Amygdala (tissue), 56 donors: Measurements from ENCODE around the gene MAEA.

Experiments
- DNase-seq, 56 donors: peaks; one replicate each; lab custom pipeline; 2025; lab: John Stamatoyannopoulos, UW

MAEA gene

DNA sequence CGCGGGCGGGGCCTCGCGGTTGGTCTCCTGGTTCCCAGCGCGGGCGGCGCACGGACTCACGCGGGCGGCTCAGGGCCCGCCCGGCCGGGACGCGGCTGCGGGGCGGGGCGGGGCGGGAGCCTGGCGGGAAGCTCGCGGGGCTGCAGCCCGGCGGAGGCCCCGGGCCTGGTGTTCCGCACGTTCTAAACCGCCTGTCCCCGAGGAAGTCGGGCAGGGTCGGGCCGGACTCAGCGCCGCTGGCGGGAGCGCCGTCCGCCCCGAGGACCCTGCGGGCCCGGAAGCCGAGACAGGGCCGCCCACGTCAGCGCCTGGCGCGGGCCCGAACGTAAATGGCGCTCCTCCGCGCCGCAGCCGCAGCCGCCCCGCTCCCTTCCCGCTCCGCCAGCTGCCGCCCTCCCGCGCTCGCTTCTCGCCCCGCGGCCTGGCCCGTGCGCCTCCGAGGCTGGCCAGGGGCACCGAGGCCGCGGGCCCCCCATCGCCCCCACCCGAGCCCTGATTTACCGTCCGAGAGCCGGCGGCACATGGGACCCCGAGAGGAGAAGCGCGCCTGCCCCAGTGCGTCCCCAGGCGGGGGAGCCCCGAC, 40.5 kb upstream of the MAEA start:
- peak in 50 of 56 donors; percentile 30 to 88 (median 74) for DNase-seq

DNA sequence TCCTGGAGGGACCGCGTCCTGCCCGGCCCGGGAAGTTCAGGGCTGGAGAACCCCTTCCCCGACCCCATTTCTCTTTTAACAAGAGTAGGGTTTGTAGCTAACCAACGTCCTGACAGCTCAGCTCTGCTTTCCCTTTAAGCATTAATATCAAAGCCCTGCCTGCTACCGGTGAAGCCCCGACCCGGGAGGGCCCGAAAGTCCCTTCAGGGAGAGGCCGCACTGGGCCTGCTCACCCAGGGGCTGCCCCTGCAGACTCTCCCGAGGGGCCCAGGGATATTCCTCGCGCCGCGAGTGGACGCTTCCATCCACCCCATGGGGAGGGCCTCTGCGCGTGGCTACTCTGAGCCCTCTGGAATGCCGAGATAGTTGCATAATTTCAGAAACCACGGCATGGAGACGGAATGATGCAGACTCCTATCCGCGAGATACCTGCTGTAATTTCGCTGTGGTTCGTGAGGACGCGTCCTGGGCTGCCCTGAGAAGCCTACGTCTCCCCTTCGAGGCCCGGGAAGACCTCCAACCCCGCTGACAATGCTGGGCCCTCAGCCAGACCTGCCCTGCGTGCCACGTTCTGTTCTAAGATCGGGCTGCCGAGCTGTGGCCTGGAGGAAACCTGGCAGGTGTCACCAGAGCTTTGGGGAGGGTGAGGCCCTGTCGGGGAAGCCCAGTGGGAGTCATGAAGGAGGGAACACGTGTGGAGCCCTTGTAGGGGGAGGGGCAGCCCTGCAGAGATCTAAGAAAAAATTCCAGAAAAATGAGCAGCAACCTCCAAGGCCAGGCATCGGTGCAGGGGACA, 39.8 kb upstream of the MAEA start:
- peak in 1 of 56 donors; percentile 48 for DNase-seq

GRCh38 chr4:1250527-1250812, 39.2 kb upstream of the MAEA start:
- no peak for DNase-seq

DNA sequence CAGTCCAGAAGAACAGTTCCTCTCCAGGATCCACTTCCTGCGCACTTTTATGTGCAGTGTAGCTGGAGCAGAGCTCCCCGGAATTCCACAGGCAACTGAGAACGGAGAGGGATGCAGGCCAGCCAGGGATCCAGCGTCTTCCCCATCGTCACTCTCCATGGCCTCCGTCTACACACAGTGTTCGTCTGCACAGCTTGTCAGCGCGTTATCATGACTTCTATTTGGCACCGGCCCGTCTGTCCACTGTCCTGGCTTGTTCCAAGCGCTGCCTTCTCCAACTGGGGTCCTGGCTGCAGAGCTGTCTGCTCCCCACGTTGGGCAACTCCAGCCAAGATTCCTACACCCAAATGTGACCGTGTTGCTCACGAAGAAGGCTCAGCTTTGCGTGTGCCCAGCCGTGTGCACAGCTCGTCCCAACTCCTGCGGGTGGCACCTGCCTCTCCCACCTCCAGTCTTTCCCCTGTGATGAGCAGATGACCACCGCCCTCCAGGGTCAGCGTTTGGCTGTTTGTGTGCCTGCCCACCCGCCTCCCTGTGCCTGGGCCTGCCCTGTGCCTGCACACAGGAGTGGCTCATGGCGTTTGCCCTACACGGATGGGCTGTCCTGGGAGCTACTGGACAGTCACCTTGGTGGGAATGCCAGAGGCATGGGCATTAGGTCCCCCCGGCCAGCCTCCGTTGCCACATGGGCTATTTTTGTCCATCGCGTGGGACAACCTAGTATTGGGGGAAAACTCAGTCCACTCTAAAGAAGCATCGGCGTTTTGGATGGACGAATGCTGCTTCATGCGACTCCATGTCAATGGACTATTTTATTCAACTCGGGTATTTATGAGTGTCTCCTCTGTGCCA, 38.5 kb upstream of the MAEA start:
- no peak for DNase-seq

DNA sequence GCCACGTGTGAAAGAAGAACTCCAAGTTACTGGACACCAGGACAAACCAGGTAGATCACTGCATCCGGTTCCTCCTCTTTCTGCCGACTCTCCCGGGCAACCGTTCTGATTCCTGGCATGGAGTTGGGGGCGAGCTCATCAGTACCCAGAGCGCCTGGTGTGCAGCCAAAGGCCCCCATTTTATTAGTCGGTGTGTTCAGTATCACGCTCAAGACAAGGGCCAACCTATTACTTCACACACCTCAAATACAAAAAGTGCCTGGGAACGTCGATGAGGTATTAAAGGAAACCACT, 38.0 kb upstream of the MAEA start:
- no peak for DNase-seq

GRCh38 chr4:1252928-1253492, 36.7 kb upstream of the MAEA start:
- no peak for DNase-seq

- DNase-seq = no peak
Measured at GRCh38 chr4:1253831-1254230, 35.9 kb upstream of the MAEA start.

DNA sequence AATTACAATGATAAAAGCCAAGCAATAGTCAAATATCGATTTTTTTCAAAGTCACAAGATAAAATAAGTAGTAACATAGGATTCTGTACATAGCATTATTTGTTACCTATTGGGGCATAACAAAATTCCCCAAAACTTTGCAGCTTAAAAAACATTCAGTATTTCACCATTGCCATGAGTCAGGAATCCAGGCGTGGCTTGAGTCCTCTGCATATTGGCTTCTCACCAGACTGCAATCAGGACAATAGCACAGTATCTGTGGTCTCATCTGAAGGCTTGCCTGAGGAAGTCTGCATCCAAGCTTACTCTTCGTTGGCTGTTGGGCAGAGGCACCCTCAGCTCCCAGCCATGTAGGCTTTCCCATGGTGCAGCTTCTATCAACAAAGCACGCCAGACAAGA, 34.5 kb upstream of the MAEA start:
- DNase-seq = no peak

DNA sequence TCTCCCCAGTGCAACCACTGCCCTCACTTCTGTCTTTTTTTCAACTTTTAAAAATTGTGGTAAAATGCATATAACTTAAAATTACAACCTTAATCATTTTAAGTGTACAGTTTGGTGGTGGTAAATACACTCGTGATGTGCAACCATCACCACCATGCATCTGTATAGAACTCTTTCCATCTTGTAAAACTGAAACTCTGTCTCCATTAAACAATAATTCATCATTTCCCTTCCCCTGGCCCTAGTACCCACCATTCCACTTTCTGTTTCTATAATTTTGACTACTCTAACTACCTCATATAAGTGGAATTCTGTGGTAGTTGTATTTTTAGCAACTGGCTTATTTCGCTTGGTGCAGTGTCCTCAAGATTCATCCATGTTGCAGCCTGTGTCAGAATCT, 34.0 kb upstream of the MAEA start:
- no peak for DNase-seq

DNA sequence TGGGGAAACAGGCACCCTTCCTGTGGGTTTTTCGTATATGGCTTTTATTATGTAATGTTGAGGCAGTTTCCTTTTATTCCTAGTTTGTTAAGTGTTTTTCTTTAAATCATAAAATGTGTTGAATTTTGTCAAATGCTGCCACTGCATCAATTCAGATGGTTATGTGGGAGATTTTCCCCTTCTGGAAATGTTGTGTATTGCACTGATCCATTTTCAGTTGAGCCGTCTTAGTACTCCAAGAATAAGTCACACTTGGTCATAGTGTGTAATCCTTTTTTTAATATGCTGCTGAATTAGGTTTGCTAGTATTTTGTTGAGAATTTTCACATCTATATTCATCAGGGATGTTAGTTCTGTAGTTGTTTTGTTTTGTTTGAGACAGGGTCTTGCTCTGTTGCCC, 31.2 kb upstream of the MAEA start:
- DNase-seq = no peak

- DNase-seq = no peak
Measured at GRCh38 chr4:1259966-1260365, 29.7 kb upstream of the MAEA start.

DNA sequence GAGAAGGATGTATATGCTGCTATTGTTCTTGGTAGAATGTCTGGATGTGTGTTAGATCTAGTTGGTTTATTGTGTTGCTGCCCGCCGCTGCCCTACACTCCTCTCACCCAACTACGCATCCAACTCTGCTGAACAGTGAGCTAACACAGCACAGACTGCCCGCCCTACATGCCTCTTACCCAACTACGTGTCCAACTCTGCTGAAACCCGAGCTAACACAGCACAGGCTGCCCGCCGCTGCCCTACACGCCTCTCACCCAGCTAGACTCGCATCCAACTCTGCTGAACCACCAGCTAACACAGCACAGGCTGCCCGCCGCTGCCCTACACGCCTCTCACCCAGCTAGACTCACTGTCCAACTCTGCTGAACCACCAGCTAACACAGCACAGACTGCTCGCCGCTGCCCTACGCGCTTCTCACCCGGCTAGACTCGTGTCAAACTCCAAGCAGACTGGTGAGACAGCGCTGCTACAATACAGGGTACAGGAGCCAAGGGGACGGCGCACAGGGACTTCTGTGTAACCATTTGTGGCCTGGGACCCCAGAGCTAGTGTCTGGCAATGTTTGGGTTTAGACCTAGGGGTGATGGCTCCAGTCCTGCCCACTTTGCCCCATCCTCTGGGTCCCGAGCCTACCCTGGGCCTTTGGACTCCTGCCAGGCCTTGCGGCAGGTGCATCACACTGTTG, 29.1 kb upstream of the MAEA start:
- DNase-seq = no peak

GRCh38 chr4:1261107-1261928, 28.4 kb upstream of the MAEA start:
- no peak for DNase-seq

- no peak for DNase-seq
Measured at GRCh38 chr4:1264942-1265341, 24.7 kb upstream of the MAEA start.

- DNase-seq = no peak
Measured at GRCh38 chr4:1265351-1265750, 24.3 kb upstream of the MAEA start.

- DNase-seq = no peak
Measured at GRCh38 chr4:1266881-1267763, 22.6 kb upstream of the MAEA start.

DNA sequence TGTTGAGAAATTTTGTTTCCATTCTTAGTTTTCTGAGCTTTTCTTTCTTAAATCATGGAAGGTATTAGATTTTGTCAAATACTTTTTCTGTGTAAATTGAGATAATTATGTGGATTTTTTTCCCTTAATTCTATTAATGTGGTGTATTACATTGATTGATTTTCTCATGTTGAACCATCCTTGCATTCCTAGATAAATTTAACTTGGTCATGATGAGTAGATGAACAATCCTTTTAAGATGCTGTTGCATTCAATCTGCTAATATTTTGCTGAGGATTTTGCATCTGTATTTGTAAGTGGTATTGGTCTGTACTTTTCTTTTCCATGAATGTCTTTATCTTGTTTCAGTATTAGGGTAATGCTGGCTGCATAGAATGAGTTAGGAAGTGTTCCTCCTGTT, 20.5 kb upstream of the MAEA start:
- no peak for DNase-seq

GRCh38 chr4:1271686-1272085, 18.0 kb upstream of the MAEA start:
- DNase-seq = no peak

DNA sequence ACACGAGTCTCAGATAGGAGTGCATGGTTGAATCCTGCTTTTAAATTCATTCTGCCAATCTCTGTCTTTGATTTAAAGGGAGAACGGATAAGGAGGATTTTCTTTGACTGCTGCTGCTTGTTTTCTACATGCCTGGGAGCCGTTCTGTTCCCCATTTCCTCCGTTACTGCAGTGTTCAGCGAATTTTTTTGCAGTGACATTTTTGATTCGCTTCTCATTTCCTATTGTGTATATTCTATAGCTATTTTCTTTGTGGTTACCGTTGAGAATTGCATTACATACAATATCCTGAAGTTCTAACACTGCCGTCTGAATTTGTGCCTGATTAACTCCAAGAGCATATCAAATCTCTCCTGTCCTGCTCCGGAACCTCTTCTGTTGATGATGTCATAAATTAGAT, 14.8 kb upstream of the MAEA start:
- no peak for DNase-seq
